ENCODE data around the gene AHSG.

The AHSG gene

DNA sequence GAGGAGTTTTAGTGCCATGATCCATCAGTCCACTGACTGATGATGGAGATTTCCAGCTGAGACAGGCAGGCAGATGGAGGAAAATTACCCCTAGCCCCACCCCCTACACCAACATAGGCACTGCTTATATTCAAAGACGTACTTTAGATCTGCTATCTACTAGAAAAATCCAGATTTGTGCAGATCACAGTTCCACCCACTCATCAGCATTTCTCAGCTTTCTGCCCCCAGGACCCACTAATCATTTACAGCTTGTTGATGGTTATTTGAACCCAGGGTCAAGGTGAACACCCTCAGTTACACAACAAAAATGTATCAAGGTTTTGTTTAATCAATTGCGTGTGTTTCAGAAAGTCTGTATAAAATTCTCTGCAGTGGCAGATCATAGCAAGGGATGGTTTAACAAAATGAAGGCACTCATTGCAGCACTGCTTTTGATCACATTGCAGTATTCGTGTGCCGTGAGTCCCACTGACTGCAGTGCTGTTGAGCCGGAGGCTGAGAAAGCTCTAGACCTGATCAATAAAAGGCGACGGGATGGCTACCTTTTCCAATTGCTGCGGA, 52.8 kb downstream of the AHSG start, which contains the start of gene HRG:
HRG (plus strand) TSS at position 390 of the 564 bp plus-strand sequence; CDS start at position 408, 18 bp downstream.
- TF ChIP-seq, protein P1, sequence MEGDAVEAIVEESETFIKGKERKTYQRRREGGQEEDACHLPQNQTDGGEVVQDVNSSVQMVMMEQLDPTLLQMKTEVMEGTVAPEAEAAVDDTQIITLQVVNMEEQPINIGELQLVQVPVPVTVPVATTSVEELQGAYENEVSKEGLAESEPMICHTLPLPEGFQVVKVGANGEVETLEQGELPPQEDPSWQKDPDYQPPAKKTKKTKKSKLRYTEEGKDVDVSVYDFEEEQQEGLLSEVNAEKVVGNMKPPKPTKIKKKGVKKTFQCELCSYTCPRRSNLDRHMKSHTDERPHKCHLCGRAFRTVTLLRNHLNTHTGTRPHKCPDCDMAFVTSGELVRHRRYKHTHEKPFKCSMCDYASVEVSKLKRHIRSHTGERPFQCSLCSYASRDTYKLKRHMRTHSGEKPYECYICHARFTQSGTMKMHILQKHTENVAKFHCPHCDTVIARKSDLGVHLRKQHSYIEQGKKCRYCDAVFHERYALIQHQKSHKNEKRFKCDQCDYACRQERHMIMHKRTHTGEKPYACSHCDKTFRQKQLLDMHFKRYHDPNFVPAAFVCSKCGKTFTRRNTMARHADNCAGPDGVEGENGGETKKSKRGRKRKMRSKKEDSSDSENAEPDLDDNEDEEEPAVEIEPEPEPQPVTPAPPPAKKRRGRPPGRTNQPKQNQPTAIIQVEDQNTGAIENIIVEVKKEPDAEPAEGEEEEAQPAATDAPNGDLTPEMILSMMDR (conservative IDR thresholded peaks at IDR 0.05; ENCODE audit: low read depth, low read length) = no peak
- H3K79me2 ChIP-seq (ENCODE audit: insufficient read depth, low read depth) = no peaks in the 10 kb centered on the region
- no peak within 1 kb of the TSS for H3K9ac ChIP-seq
- H3K4me1 ChIP-seq (ENCODE audit: low read depth, poor library complexity, severe bottlenecking) = peaks cover 17% of the 10 kb centered on the region
- no peak within 1 kb of the TSS for H3K27ac ChIP-seq
- H3K27me3 ChIP-seq (ENCODE audit: insufficient read depth, low read depth) = no peaks in the 10 kb centered on the region
- H3K36me3 ChIP-seq (ENCODE audit: insufficient read depth) = no peaks in the 10 kb centered on the region
- H4K20me1 ChIP-seq (ENCODE audit: insufficient read depth) = no peaks in the 10 kb centered on the region
- H2AFZ ChIP-seq (ENCODE audit: low read depth) = no peak within 1 kb of the TSS
- H3K4me3 ChIP-seq (IDR thresholded peaks at IDR 0.05; ENCODE audit: insufficient read depth, low read depth, low read length) = no peak within 1 kb of the TSS
- no peak within 1 kb of the TSS for H3K4me2 ChIP-seq

DNA sequence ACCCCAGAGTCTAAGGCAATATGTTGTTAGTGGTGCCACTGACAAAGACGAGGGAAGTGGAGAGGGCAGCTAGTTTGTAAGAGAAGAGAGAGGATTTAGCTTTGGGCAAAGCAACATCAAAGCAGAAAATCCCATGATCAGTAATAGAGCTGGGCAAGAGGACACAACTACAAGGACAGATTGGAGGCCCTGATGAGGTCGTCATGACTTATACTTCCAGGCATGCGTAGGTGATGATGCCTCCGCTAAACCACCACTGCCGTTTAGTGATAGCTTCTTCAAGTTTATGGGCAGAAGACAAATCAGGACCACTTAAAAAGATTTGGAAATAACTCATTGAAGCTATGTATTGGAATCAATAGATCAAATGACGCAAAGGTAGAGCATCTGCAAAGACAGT, 55.6 kb downstream of the AHSG start:
- H3K36me3 ChIP-seq (ENCODE audit: insufficient read depth) = no peaks in the 10 kb centered on the region
- H3K27ac ChIP-seq = no peak overlapping the region
- no peak overlapping the region for H3K9ac ChIP-seq
- no peaks in the 10 kb centered on the region for H4K20me1 ChIP-seq (ENCODE audit: insufficient read depth)
- no peak overlapping the region for H3K4me2 ChIP-seq
- H3K79me2 ChIP-seq (ENCODE audit: insufficient read depth, low read depth) = no peaks in the 10 kb centered on the region
- no peaks in the 10 kb centered on the region for H3K27me3 ChIP-seq (ENCODE audit: insufficient read depth, low read depth)
- TF ChIP-seq, protein P1 (conservative IDR thresholded peaks at IDR 0.05; ENCODE audit: low read depth, low read length) = no peak
- H3K4me3 ChIP-seq (IDR thresholded peaks at IDR 0.05; ENCODE audit: insufficient read depth, low read depth, low read length) = no peak overlapping the region
- no peak overlapping the region for H2AFZ ChIP-seq (ENCODE audit: low read depth)
- peaks cover 17% of the 10 kb centered on the region for H3K4me1 ChIP-seq (ENCODE audit: low read depth, poor library complexity, severe bottlenecking)

DNA sequence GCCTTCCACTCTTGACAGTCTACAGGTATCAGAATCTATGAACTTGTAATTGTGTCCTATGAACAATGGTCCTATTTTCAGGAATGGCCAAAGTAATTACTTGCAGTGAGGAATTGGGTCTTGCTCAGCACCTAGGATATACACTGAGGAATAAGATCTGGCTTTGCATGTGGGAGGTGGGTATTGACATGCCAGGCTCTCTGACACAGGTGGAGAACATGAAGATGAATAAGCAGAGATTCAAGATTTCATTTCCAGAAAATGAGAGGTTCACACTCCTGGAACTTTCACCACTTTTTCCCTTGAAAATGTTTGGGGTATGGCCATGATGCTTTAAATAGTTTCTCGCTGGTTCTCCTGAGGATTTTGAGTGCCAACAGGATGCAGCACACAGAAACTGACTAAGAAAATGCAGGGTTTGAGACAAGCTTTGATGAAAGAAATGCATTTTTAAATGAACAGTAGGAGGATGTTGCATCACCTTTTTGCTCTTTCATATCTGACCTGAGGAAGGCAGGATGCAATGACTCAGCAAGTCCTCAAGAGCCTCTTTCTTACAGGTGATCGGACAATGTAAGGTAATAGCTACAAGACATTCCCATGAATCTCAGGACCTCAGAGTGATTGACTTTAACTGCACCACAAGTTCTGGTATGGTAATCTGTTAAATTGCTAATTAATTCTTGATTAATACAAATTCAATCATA, 56.7 kb downstream of the AHSG start:
- H2AFZ ChIP-seq (ENCODE audit: low read depth) = peak overlapping the region; percentile 15; the same call in 1 of the 2 replicates
- H3K9ac ChIP-seq = no peak overlapping the region
- H4K20me1 ChIP-seq (ENCODE audit: insufficient read depth) = no peaks in the 10 kb centered on the region
- no peaks in the 10 kb centered on the region for H3K79me2 ChIP-seq (ENCODE audit: insufficient read depth, low read depth)
- H3K36me3 ChIP-seq (ENCODE audit: insufficient read depth) = no peaks in the 10 kb centered on the region
- peaks cover 17% of the 10 kb centered on the region for H3K4me1 ChIP-seq (ENCODE audit: low read depth, poor library complexity, severe bottlenecking)
- TF ChIP-seq, protein P1 (conservative IDR thresholded peaks at IDR 0.05; ENCODE audit: low read depth, low read length) = no peak
- H3K27me3 ChIP-seq (ENCODE audit: insufficient read depth, low read depth) = no peaks in the 10 kb centered on the region
- peak overlapping the region; percentile 6; the same call in 1 of the 2 replicates for H3K4me2 ChIP-seq
- H3K4me3 ChIP-seq (IDR thresholded peaks at IDR 0.05; ENCODE audit: insufficient read depth, low read depth, low read length) = no peak overlapping the region
- no peak overlapping the region for H3K27ac ChIP-seq

DNA sequence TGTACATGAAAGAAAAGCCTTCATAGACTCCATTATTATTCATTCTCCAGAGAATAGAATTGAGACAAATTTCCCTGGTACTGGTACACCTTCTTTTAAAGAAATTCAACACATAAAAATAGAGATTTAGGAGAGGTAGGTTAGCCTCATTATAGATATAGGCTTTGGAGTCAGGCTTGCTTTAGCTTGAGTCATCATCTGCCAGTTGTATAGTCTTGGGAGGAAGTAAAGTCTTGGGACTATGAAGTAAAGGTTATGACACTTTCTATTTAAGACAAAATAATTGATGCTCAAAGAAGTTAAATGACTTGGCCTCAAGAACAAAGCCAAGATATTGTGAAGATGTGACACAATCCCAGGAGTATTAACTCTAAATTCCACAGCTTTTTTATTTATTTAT, 57.3 kb downstream of the AHSG start:
- Histone ChIP-seq H3K36me3 (ENCODE audit: insufficient read depth) (no peaks in the 10 kb centered on the region), H3K27me3 (ENCODE audit: insufficient read depth, low read depth) (no peaks in the 10 kb centered on the region), H3K9ac (no peak overlapping the region), H4K20me1 (ENCODE audit: insufficient read depth) (no peaks in the 10 kb centered on the region), H3K4me1 (ENCODE audit: low read depth, poor library complexity, severe bottlenecking) (peaks cover 17% of the 10 kb centered on the region), H3K4me2 (no peak overlapping the region; the same call in 1 of the 2 replicates), H2AFZ (ENCODE audit: low read depth) (no peak overlapping the region; the same call in 1 of the 2 replicates), H3K4me3 (IDR thresholded peaks at IDR 0.05; ENCODE audit: insufficient read depth, low read depth, low read length) (no peak overlapping the region), H3K79me2 (ENCODE audit: insufficient read depth, low read depth) (no peaks in the 10 kb centered on the region), H3K27ac (no peak overlapping the region)
- TF ChIP-seq, protein P1 (conservative IDR thresholded peaks at IDR 0.05; ENCODE audit: low read depth, low read length) = no peak
